OCI-LY1 (cell line): ENCODE results near the gene LTBP2.

Experiments used
- H2AFZ ChIP-seq: fragments of 200-600 bp; sonication (generic), shearing (Covaris generic); 2 replicates; pipeline ENCODE4 v1.6.0; 2014; ENCODE audit warnings: antibody characterized with exemption, mild to moderate bottlenecking, low read length
- H3F3A ChIP-seq: fragments of 200-600 bp; sonication (generic), shearing (Covaris generic); 2 replicates; pipeline ENCODE4 v1.6.0; 2014; ENCODE audit warnings: mild to moderate bottlenecking, antibody characterized with exemption, low read length, moderate library complexity; ENCODE audit not compliant: insufficient read depth
- H3K27ac ChIP-seq: fragments of 200-600 bp; sonication (generic); 2 replicates; pipeline ENCODE4 v1.5.1; 2014; ENCODE audit warnings: low read length, mixed run types, mild to moderate bottlenecking, low read depth; ENCODE audit not compliant: poor library complexity, severe bottlenecking
- H3K27me3 ChIP-seq: fragments of 200-600 bp; sonication (generic); 2 replicates; pipeline ENCODE4 v1.6.0; 2014; ENCODE audit warnings: antibody characterized with exemption, mild to moderate bottlenecking, low read length, moderate library complexity; ENCODE audit not compliant: insufficient read depth
- H3K36me3 ChIP-seq: fragments of 200-600 bp; sonication (generic); 2 replicates; pipeline ENCODE4 v1.6.1; 2014; ENCODE audit warnings: mild to moderate bottlenecking, antibody characterized with exemption, low read length, moderate library complexity, mixed read lengths; ENCODE audit not compliant: insufficient read depth
- H3K4me1 ChIP-seq: fragments of 200-600 bp; sonication (generic); 2 replicates; pipeline ENCODE4 v1.5.1; 2014; ENCODE audit warnings: mild to moderate bottlenecking, low read length, moderate library complexity; ENCODE audit not compliant: insufficient read depth, severe bottlenecking
- H3K4me2 ChIP-seq: fragments of 200-600 bp; sonication (generic), shearing (Covaris generic); 2 replicates; pipeline ENCODE4 v1.6.1; 2014; ENCODE audit warnings: low read length
- H3K4me3 ChIP-seq: fragments of 200-600 bp; sonication (generic); 2 replicates; pipeline ENCODE4 v1.5.1; 2014; ENCODE audit warnings: low read length, low read depth, mild to moderate bottlenecking, mixed read lengths; ENCODE audit not compliant: poor library complexity, severe bottlenecking
- H3K79me2 ChIP-seq: fragments of 200-600 bp; shearing (Covaris generic); 2 replicates; pipeline ENCODE4 v1.6.1; 2016; ENCODE audit warnings: mixed run types, low read length, mixed read lengths; ENCODE audit not compliant: insufficient read depth
- H3K9ac ChIP-seq: fragments of 200-600 bp; sonication (generic), shearing (Covaris generic); 2 replicates; pipeline ENCODE4 v1.6.1; 2014; ENCODE audit warnings: mild to moderate bottlenecking, low read length, mixed read lengths
- H3K9me2 ChIP-seq: fragments of 200-600 bp; sonication (generic), shearing (Covaris generic); 2 replicates; pipeline ENCODE4 v1.6.1; 2014; ENCODE audit warnings: low read depth, mild to moderate bottlenecking, low read length, mixed read lengths
- H3K9me3 ChIP-seq: fragments of 200-600 bp; shearing (Covaris generic); 2 replicates; pipeline ENCODE4 v1.6.1; 2014; ENCODE audit warnings: low read length, mixed read lengths
- H4K20me1 ChIP-seq: fragments of 200-600 bp; sonication (generic), shearing (Covaris generic); 2 replicates; pipeline ENCODE4 v1.6.0; 2016; ENCODE audit warnings: mild to moderate bottlenecking, low read length; ENCODE audit not compliant: insufficient read depth
- CTCF ChIP-seq: fragments of 200-600 bp; sonication (generic), shearing (Covaris generic); IDR thresholded peaks from 2 replicates; pipeline ENCODE4 v1.5.1; 2017; ENCODE audit warnings: mild to moderate bottlenecking, antibody characterized with exemption, low read length, moderate library complexity, mixed read lengths
- EZH2 ChIP-seq: fragments of 200-600 bp; sonication (generic), shearing (Covaris generic); IDR thresholded peaks from 2 replicates; pipeline ENCODE4 v1.8.0; 2017; ENCODE audit warnings: borderline replicate concordance, mixed run types, mild to moderate bottlenecking, antibody characterized with exemption, low read length, moderate library complexity, mixed read lengths

Gene LTBP2

GRCh38 chr14:74525361-74525851 is 86.6 kb downstream of the LTBP2 start:
- H3K9me2 ChIP-seq, result no peaks in the 10 kb centered on the region
- H3K36me3 ChIP-seq, result no peaks in the 10 kb centered on the region
- no peaks in the 10 kb centered on the region for H3K79me2 ChIP-seq
- H3K9me3 ChIP-seq, result no peaks in the 10 kb centered on the region
- H3K4me1 ChIP-seq, result no peaks in the 10 kb centered on the region
- no peak overlapping the region for H2AFZ ChIP-seq
- H3K4me2 ChIP-seq, result no peak overlapping the region
- no peak overlapping the region for H3K27ac ChIP-seq
- 0 out of 2 replicates have a peak, but pooled peaks cover 7% of the 10 kb centered on the region for H3K27me3 ChIP-seq
- TF ChIP-seq EZH2 (no peak), CTCF (no peak)
- H3F3A ChIP-seq, result no peaks in the 10 kb centered on the region
- no peak overlapping the region for H3K4me3 ChIP-seq
- H4K20me1 ChIP-seq, result no peaks in the 10 kb centered on the region
- H3K9ac ChIP-seq, result no peak overlapping the region

GRCh38 chr14:74524812-74525135 is 87.3 kb downstream of the LTBP2 start:
- no peak overlapping the region for H3K9ac ChIP-seq

GRCh38 chr14:74524076-74524811 is 87.8 kb downstream of the LTBP2 start:
- Histone ChIP-seq H2AFZ (no peak overlapping the region), H3K9ac (no peak overlapping the region)

More at GRCh38 chr14:74524812-74525135, 87.3 kb downstream of the LTBP2 start:
- Histone ChIP-seq H2AFZ (no peak overlapping the region), H3K27me3 (0 out of 2 replicates have a peak, but pooled peaks cover 7% of the 10 kb centered on the region), H3K4me1 (no peaks in the 10 kb centered on the region), H3K27ac (no peak overlapping the region), H3F3A (no peaks in the 10 kb centered on the region), H3K79me2 (no peaks in the 10 kb centered on the region), H4K20me1 (no peaks in the 10 kb centered on the region), H3K36me3 (no peaks in the 10 kb centered on the region), H3K4me3 (no peak overlapping the region), H3K9me2 (no peaks in the 10 kb centered on the region), H3K9me3 (no peaks in the 10 kb centered on the region), H3K4me2 (no peak overlapping the region)
- TF ChIP-seq EZH2 (no peak), CTCF (no peak)

More at GRCh38 chr14:74524076-74524811, 87.8 kb downstream of the LTBP2 start:
- H4K20me1 ChIP-seq, result no peaks in the 10 kb centered on the region
- no peaks in the 10 kb centered on the region for H3K36me3 ChIP-seq
- H3K4me3 ChIP-seq, result no peak overlapping the region
- no peak overlapping the region for H3K27ac ChIP-seq
- H3F3A ChIP-seq, result no peaks in the 10 kb centered on the region
- 0 out of 2 replicates have a peak, but pooled peaks cover 7% of the 10 kb centered on the region for H3K27me3 ChIP-seq
- no peaks in the 10 kb centered on the region for H3K4me1 ChIP-seq
- no peaks in the 10 kb centered on the region for H3K79me2 ChIP-seq
- TF ChIP-seq EZH2 (no peak), CTCF (no peak)
- no peaks in the 10 kb centered on the region for H3K9me3 ChIP-seq
- no peaks in the 10 kb centered on the region for H3K9me2 ChIP-seq
- no peak overlapping the region for H3K4me2 ChIP-seq
